ENCODE measurements around the gene ERCC1. TPM values are rescaled to one million over a fixed set of nuclear protein-coding genes. Genes with fewer than 3 reads are reported as not detected.
"Not testable (repeated sequence)": the region's sequence is repeated elsewhere in the genome, so short reads cannot be mapped to it uniquely, and the experiment has no call there.

Gene ERCC1
- total RNA-seq, 2 donors from 2014 or later: 105 to 140 TPM

DNA sequence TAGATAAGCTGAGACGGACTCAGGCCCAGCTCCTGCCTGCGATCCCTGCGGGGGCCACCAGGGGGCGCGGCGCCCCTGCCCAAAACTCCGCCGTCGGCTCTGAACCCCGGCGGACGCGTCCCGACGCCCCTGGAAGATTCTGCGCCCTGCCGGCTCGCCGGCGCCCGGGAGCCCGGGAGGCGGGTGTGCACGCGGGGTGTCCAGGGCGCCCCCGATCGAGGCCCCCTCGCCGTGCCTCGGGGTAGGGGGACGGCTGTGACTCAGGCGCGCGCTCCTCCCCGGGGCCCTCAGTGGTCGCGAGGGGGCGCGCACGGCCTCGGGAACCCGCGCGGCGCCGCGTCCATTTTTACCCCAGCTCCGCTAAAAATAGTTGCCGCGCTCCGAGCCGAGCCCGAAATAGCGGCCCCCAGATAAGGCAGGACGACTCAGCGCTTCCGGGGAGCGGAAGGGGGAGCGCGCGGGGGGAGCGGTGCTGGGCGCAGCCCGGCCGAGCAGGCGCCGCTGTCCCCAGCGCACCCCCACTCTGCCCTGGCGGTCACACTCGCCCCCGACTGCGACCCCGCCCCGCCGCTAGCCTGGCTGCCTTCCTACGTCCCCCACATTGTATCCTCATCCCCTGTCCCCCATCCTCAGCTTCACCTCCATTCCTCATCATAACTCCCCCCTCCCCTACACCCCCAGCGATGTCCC lies 16.0 kb upstream of the ERCC1 start:
- intact Hi-C loops (cut with DNase I): loop anchor here (1.0 to 2.0 kb wide), 3 partner anchors 33 to 40 kb away; no protein-coding TSS in a partner anchor
- peak; percentile 71 to 76 for ATAC-seq
- peak; percentile 88 for DNase-seq

DNA sequence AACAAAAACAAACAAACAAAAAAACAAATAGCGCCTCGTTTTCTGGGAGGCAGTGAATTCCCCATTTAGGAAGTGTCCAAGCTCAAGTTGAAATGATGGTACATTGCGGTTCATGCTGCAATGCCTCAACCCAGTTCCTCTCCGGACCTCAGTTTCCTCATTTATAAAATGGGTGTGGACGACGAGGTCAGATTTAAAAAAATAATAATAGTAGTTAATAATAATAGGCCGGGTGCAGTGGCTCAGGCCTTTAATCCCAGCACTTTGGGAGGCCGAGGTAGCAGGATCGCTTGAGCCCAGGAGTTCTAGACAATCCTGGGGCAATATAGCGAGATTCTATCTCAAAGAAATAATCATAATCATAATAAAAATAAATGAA lies 15.5 kb upstream of the ERCC1 start:
- DNase-seq (no peak), ATAC-seq (no peak)
- intact Hi-C loops (cut with DNase I): loop anchor here (1.0 to 2.0 kb wide), 2 partner anchors 40 kb away; no protein-coding TSS in a partner anchor

DNA sequence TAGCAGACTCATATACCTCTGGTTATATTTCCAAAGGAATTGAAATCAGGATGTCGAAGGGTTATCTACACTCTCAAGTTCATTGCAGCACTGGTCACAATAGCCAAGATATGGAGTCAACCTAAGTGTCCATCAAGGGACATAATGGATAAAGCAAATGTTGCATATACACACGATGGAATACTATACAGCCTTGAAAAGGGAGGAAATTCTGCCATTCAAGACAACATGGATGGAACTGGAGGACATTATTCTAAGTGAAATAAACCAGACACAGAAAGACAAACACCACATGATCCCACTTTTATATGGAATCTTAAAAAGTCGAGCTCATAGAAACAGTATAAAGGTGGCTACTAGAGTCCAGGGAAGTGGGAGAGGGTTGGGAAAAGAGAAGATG lies 13.6 kb upstream of the ERCC1 start:
- no peak for ATAC-seq
- DNase-seq: no peak
- intact Hi-C loops (cut with DNase I): no loop called here

DNA sequence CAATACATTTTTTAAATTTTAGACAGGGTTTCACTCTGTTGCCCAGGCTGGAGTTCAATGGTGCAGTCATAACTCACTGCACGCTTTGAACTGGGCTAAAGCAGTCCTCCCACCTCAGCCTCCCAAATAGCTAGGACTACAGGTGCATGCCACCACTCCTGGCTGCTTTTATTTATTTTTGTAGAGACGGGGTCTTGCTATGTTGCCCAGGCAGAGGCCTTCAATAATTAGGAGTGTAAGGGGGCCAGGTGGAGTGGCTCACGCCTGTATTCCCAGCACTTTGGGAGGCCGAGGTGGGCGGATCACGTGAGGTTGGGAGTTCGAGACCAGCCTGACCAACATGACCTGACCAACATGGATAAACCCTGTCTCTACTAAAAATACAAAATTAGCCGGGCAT lies 8.8 kb upstream of the ERCC1 start:
- intact Hi-C loops (cut with DNase I); ATAC-seq; DNase-seq: not testable (repeated sequence)

DNA sequence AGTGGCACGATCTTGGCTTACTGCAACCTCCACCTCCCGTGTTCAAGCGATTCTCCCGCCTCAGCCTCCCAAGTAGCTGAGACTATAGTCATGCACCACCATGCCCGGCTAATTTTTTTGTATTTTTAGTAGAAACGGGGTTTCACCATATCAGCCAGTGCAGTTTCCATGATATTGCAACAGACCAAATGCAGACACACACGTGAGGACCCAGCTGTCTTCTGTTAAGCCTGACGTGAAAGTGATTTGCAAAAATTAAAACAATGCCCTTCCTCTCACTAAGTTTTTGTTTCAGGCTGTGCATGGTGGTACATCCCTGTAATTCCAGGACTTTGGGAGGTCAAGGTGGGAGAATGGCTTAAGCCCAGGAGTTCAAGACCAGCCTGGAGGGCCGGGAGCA lies 7.3 kb upstream of the ERCC1 start:
- DNase-seq; intact Hi-C loops (cut with DNase I); ATAC-seq: not testable (repeated sequence)

DNA sequence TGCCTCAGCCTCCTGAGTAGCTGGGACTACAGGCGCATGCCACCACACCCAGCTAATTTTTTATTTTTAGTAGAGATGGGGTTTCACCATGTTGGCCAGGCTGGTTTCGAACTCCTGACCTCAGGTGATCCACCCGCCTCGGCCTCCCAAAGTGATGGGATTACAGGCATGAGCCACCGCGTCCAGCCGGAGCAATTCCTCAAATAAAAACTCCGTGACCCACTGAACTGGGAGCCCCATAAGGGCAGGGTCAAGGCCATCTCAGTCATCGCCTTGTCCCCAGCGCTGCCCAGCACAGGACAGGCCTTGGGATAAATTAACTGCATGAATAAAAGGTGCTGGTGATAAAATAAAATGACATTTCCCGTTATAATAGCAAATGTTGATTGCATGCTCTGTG lies 6.2 kb upstream of the ERCC1 start:
- DNase-seq, ATAC-seq: not testable (repeated sequence)
- intact Hi-C loops (cut with DNase I): loop anchor here in 1 of 2 donors (2.0 kb wide), 1 partner anchor 49 kb away; no protein-coding TSS in a partner anchor

DNA sequence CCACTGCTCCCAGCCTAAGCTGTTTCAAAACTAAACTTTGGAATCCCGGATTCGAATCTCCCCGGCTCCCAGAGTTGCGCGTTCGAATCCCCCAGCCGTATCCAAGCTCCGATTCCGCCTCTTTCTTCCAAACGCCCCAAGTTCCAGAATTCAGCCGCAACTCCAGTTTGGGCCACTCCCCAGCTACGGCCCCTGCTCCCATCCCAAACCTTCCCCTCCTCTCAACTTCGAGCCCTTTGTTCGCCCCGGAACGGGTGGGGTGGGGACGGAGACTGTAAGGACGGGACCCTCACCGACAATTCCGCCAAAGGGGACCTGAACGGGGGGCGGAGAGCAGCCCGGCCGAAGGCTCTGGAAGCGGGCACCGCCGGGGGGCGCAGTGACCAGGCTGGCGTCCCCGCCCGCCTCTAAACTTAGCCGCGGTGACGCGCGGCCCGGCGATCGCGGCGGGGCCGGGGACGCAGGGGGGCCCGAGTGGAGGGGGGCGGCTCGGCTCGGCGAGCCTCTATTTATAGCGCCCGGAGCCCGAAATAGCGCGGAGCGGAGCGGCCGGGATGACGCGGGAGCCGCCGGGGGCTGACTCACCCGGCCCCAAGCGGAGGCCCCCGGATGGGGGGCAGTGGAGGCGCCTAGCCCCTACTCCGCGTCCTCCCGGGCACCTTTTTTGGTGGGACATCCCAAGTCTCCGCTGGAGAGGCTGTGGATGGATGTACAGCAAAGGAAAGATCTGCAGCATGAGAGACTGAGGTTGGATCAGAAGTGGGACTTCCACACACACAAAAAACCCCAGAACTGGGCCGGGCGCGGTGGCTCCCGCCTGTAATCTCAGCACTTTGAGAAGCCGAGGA lies 4.9 kb upstream of the ERCC1 start:
- peak; percentile 58 to 74 for ATAC-seq
- intact Hi-C loops (cut with DNase I): loop anchor here in 1 of 2 donors (2.0 kb wide), 1 partner anchor 50 kb away; no protein-coding TSS in a partner anchor
- peak; percentile 82 for DNase-seq

DNA sequence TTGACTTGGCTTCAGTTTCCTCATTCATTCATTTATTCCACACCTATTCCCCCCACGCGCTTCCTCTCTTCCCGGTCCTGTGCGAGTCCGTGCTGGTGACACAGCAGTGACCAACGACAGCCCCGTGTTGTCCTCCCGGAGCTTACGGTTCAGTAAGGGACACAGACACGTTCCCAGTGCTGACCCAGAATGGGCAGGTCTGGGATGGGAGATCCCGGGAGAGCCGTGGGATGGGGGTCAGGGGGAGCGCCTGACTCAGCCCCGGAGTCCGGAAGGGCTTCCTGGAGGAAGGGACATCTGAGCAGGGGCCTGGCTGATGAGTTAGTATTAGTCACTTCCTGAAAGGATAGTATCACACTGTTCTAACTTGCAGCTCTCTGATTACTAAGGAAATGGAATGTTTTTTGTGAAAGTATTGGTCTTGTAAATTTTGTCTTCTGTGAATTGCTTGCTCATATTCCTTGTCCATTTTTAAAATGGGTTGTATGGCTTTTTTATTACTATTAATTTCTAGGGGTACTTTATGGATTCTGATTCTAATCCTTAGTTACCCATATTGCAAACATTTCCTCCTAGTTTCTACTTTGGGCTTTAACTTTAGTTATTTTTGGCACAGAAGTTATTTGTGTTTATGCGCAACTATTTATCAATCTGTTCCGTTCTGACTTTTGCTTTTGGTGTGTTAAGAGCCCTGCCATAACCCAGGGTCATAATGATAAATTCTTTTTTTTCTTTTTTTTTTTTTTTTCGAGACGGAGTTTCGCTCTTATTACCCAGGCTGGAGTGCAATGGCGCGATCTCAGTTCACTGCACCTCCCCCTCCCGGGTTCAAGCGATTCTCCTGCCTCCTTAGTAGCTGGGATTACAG lies 708 bp upstream of the ERCC1 start:
- intact Hi-C loops (cut with DNase I): no loop called here
- ATAC-seq (peak; percentile 19 to 78), DNase-seq (peak; percentile 91)

DNA sequence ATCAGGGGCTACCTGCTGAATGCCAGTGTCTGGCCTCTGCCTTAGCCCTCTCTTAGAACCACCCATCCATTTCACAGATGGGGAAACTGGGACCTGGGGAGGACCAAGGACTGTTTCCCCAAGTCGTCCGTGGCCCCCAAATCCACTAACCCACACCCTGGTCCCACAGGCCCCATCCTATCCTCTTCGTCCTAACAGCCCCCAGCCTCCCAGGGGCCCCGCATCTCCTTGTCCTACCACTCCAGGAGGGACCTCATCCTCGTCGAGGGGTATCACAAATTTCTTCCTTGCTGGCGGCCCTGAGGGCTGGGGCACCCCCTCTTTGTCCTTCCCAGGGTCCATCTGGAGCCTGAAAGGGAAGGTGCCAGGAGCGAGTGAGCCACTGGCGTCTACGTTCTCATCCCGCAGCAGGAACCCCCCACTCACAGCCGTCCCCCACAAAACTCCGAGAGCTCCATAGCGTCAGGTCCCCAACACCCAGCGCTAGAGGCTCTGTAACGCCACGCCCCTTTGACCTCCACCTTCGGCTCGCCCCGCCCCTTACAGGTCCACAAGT lies 606 bp downstream of the ERCC1 start:
- no peak for DNase-seq
- ATAC-seq: no peak
- intact Hi-C loops (cut with DNase I): no loop called here

DNA sequence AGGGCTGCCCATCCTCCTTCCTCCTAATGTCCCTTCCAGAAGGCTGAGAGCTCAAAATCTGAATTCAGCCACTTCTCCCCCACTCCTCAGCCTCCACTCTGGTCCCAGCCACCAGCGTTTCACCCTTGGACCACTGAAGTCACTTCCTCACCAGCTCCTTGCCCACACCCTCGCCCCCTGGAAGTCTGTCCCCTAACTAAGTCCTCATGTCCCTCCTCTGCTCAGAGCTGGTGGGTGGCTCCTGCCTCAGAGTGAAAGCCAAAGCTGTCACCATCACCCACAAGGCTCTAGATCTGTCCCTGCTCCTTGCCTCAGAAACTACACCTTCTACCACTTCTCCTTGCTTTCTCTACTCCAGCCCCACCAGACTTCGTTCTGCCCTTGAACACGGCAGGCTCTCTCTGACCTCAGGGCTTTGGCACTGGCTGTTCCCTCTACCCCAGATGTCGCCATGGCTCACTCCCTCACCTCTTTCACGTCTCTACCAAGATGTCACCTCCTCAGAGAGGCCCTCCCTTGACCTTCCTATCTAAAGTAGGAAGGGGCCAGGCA lies 1.7 kb downstream of the ERCC1 start:
- ATAC-seq (no peak), DNase-seq (no peak)
- intact Hi-C loops (cut with DNase I): no loop called here

DNA sequence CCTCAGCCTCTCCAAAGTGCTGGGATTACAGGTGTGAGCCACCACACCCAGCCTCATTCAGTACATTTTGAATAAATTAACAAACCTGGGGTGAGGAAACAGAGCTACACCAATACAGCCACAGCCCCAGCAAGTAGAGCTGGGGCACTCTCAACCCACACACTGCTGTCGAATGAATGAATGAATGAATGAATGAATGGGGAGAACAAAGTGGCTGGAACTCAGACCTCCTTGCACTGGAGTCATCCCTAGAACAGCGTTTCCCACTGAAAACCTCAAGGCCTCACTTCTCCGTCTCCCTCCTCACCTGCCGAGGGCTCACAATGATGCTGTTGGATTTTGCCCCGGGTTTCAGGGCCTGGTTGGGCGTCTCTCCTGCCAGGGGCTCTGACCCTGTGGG lies 2.8 kb downstream of the ERCC1 start:
- DNase-seq: no peak
- no peak for ATAC-seq
- intact Hi-C loops (cut with DNase I): no loop called here

DNA sequence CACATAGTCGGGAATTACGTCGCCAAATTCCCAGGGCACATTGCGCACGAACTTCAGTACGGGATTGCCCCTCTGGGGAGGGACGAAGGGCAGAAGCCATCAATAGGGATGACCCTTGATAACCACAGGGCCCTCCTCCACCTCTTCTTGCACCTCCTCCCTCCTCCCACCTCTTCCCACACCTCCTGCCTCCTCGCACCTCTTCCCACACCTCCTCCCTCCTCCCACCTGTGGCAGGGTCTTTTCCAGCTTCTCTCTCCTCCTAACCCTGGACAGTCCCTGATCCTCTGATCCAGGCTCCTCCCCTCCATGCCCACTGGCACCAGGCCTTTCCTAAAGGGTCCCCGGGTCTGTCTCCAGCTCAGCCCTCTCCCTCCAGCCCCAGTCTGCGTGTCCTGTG lies 3.4 kb downstream of the ERCC1 start:
- intact Hi-C loops (cut with DNase I): no loop called here
- DNase-seq: no peak
- ATAC-seq: no peak

DNA sequence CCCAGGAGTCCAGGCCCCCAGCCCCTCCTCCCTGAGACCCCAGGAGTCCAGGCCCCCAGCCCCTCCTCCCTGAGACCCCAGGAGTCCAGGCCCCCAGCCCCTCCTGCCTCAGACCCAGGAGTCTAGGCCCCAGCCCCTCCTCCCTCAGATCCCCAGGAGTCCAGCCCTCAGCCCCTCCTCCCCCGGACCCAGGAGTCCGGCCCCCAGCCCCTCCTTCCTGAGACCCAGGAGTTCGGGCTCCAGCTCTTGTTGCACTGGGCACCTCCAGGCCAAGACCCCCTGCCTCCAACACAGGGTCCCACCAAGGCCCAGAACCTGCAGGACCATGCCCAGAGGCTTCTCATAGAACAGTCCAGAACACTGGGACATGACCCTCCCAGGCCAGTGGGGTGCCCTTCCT lies 3.8 kb downstream of the ERCC1 start:
- ATAC-seq: no peak
- intact Hi-C loops (cut with DNase I): no loop called here
- DNase-seq: no peak

DNA sequence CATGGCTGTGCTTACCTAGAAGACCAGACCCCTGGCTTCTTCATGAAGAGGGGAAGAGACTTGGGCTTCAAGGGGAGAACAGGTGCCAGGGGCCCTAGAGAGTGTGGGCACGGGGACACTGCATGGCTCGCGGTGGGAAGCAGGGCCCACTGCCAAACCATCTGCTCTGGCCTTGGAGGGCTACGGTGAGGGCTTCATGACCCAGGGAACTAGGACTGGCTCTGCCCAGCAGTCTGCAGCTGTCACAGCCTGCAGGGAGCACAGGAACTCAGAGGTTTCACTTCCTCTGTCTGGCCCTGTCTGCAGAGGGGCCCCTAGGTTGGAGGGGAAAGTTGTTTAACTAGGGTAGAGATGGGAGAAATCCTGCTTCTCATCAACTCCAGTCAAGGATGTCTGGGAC lies 4.3 kb downstream of the ERCC1 start:
- no peak for DNase-seq
- no peak for ATAC-seq
- intact Hi-C loops (cut with DNase I): no loop called here

DNA sequence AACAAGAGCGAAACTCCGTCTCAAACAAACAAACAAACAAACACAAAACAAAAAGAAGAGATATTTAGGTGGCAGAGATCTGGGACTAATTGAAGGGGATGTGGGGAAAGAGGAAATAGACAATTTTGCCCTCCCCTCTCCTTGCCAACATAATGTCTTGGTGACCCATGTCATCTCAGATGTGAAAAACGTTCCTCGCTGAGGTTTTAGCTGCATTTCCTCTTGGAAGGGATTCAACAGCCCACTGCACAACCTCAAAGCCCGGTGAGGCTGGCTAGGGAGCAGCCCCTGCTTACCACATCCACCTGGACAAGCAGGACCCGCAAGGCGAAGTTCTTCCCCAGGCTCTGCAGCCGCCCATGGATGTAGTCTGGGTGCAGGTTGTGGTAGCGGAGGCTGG lies 4.9 kb downstream of the ERCC1 start:
- DNase-seq (no peak), ATAC-seq (no peak)

DNA sequence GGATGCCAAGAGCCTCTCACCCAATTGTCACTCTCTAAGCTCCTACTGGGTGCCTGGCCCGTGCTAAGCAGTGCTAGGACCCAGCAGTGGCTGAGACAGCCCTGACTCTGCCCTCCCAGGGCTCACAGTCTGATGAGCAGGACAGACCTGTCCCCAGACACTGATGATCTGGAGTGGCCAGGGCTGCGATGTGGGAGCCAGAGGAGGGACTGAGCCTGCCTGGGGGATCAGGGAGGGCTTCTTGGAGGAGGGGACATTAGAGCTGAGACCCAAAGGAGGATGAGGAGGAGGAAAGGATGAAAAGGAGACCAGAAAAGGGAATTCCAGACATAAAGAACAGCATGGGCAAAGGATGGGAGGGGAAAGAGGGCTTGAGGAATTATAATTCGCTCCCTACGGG lies 6.6 kb downstream of the ERCC1 start:
- ATAC-seq (no peak), DNase-seq (no peak)
- intact Hi-C loops (cut with DNase I): no loop called here

More for the DNA sequence above, 4.9 kb downstream of the ERCC1 start:
- intact Hi-C loops (cut with DNase I): no loop called here

DNA sequence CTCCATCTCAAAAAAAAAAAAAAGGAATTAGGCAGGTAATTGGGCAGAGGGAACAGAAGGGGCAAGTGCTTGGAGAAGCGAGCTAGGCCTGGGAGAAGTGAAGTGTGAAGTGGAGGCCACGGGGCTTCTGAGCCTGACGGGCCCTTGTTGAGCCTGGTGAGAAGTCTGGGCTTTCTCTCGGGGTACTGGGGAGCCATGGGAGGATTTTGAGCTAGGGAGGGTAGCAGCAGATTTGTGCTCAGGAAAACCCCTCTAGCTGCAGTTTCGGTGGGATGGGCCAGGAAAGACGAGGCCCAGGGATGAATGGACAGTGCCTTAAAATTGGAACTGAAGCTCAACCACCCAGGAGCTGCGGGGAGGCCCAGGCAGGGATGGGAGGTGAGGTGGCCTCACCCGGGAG lies 9.2 kb downstream of the ERCC1 start:
- intact Hi-C loops (cut with DNase I): no loop called here
- DNase-seq (no peak), ATAC-seq (no peak)

DNA sequence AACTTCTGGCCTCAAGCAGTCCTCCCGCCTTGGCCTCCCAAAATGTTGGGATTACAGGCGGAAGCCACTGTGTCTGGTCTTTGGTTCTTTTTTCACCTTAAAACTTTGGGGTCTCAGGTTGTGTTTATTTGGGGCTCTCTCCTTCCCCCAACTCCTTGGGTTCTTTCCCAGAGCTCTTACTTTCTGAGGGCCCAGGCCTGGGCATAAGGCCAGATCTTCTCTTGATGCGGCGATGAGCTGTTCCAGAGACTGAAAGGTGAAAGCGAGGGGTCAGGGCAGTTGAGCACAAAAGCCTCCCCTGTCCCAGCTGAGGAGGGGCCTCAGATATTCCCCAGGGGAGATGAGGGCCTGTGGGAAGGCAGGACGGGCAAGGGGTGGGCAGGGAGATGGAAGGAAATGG lies 10.2 kb downstream of the ERCC1 start:
- ATAC-seq (peak in 1 of 2 donors; percentile 27), DNase-seq (no peak)
- intact Hi-C loops (cut with DNase I): no loop called here

DNA sequence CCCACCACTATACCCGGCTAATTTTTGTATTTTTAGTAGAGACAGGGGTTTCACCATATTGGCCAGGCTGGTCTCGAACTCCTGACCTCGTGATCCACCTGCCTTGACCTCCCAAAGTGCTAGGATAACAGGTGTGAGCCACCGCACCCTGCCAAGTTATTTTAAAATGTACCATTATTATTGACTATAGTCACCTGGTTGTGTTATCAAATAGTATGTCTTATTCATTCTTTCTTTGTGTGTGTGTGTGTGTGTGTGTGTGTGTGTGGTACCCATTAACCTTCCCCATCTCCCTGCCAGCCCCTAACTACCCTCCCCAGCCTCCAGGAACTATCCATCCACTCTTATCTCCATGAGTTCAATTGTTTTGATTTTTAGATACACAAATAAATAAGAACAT lies 13.4 kb downstream of the ERCC1 start:
- DNase-seq; ATAC-seq; intact Hi-C loops (cut with DNase I): not testable (repeated sequence)
